GM08714 (cell line): Measurements from ENCODE around the gene RUBCNL.

Experiments used
- H3K4me3 ChIP-seq: fragments of 200-500 bp; sonication (Bioruptor generic); 2 replicates; pipeline ENCODE4 v1.5.1; 2014; ENCODE audit warnings: mild to moderate bottlenecking, low read length, inconsistent platforms
- ZNF274 ChIP-seq: IDR thresholded peaks from 2 replicates; pipeline ENCODE4 v1.6.1; 2012; ENCODE audit warnings: mild to moderate bottlenecking, low read depth, low read length

RUBCNL gene

GRCh38 chr13:46361276-46361934 is 25.6 kb downstream of the RUBCNL start:
- TF ChIP-seq ZNF274, result no peak
- H3K4me3 ChIP-seq, result no peak overlapping the region

GRCh38 chr13:46360604-46361003 is 26.4 kb downstream of the RUBCNL start:
- no peak for TF ChIP-seq ZNF274
- H3K4me3 ChIP-seq, result no peak overlapping the region

GRCh38 chr13:46359714-46360113 is 27.3 kb downstream of the RUBCNL start:
- H3K4me3 ChIP-seq, result no peak overlapping the region
- no peak for TF ChIP-seq ZNF274

- TF ChIP-seq ZNF274, result no peak
- no peak overlapping the region for H3K4me3 ChIP-seq
Observed at GRCh38 chr13:46355901-46356590, 31.0 kb downstream of the RUBCNL start.

- no peak for TF ChIP-seq ZNF274
- H3K4me3 ChIP-seq, result no peak overlapping the region
Observed at GRCh38 chr13:46355088-46355468, 32.0 kb downstream of the RUBCNL start.

- no peak overlapping the region for H3K4me3 ChIP-seq
- TF ChIP-seq ZNF274, result no peak
Observed at GRCh38 chr13:46354156-46355087, 32.6 kb downstream of the RUBCNL start.

- H3K4me3 ChIP-seq, result no peak overlapping the region
- no peak for TF ChIP-seq ZNF274
Observed at GRCh38 chr13:46352805-46353204, 34.2 kb downstream of the RUBCNL start.

- H3K4me3 ChIP-seq, result no peak overlapping the region
- no peak for TF ChIP-seq ZNF274
Observed at GRCh38 chr13:46350003-46350402, 37.0 kb downstream of the RUBCNL start.

- TF ChIP-seq ZNF274, result no peak
- H3K4me3 ChIP-seq, result no peak overlapping the region
Observed at GRCh38 chr13:46348961-46349360, 38.1 kb downstream of the RUBCNL start.

- TF ChIP-seq ZNF274, result no peak
- H3K4me3 ChIP-seq, result no peak overlapping the region
Observed at GRCh38 chr13:46347277-46347676, 39.8 kb downstream of the RUBCNL start.

GRCh38 chr13:46345866-46346265 is 41.2 kb downstream of the RUBCNL start:
- no peak for TF ChIP-seq ZNF274
- H3K4me3 ChIP-seq, result no peak overlapping the region

GRCh38 chr13:46345398-46345797 is 41.7 kb downstream of the RUBCNL start:
- no peak for TF ChIP-seq ZNF274

GRCh38 chr13:46343279-46343994 is 43.6 kb downstream of the RUBCNL start:
- no peak overlapping the region for H3K4me3 ChIP-seq
- TF ChIP-seq ZNF274, result no peak

More at GRCh38 chr13:46345398-46345797, 41.7 kb downstream of the RUBCNL start:
- H3K4me3 ChIP-seq, result no peak overlapping the region

GRCh38 chr13:46342538-46342937 is 44.5 kb downstream of the RUBCNL start:
- H3K4me3 ChIP-seq, result no peak overlapping the region
- no peak for TF ChIP-seq ZNF274
